B cell (primary cell): ENCODE data around the gene CLCA4.

Source experiments
- CTCF ChIP-seq: fragments of 200-600 bp; IDR thresholded peaks from one replicate; pipeline ENCODE4 v1.8.0; 2022; ENCODE audit warnings: antibody characterized with exemption, mild to moderate bottlenecking
- EZH2 ChIP-seq: IDR thresholded peaks from 2 replicates; pipeline ENCODE4 v1.6.1; 2012; ENCODE audit warnings: borderline replicate concordance, low read depth, mild to moderate bottlenecking, moderate library complexity, low read length; ENCODE audit not compliant: insufficient read depth, poor library complexity, severe bottlenecking

GRCh38 chr1:86573763-86574484 lies 27.0 kb downstream of the CLCA4 start:
- no peak for TF ChIP-seq CTCF
- no peak for TF ChIP-seq EZH2
